Uterus (tissue), 2 donors: ENCODE measurements around the gene TEX2.

Source experiments
- POLR2A ChIP-seq, 2 donors: fragments of 450-650 bp; IDR thresholded peaks; one replicate each; pipeline ENCODE4 v1.6.1; 2016; ENCODE audit warnings: antibody characterized with exemption in 2 of 2, mild to moderate bottlenecking in 1 of 2, moderate library complexity in 1 of 2
- TF ChIP-seq, protein P1 (sequence below), 4 experiments: fragments of 200-600 bp in 2 of 4; fragments of 450-650 bp in 2 of 4; sonication (generic) in 2 of 4; IDR thresholded peaks; one replicate each; pipeline ENCODE4 v1.5.1; 2016 to 2019; ENCODE audit warnings: antibody characterized with exemption in 4 of 4, mild to moderate bottlenecking in 2 of 4, moderate library complexity in 1 of 4

DNA sequence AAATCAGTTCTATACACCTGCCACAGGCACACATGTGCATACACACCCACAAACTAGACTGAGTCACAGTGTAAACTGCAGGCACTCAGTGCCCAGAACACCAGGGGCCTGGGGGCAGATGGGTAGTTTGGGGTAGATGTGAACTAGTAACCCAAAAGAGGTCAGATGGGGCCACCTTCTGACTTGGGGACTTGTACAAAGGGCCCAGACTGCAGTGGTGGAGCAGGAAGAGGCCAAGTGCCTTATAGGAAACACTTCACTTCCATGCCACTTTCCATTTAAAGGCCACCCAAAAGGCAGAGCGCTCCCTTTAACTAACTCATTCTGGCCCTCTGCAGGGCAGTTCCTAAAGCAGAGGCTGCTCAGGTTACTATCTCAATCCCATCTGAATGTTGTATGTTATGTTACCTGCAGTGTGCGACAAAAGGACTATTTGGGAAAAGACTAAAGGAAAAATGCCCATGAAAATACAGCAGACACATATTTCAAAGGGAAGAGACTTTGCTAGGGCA is 105.3 kb downstream of the TEX2 start:
- TF ChIP-seq, protein P1, sequence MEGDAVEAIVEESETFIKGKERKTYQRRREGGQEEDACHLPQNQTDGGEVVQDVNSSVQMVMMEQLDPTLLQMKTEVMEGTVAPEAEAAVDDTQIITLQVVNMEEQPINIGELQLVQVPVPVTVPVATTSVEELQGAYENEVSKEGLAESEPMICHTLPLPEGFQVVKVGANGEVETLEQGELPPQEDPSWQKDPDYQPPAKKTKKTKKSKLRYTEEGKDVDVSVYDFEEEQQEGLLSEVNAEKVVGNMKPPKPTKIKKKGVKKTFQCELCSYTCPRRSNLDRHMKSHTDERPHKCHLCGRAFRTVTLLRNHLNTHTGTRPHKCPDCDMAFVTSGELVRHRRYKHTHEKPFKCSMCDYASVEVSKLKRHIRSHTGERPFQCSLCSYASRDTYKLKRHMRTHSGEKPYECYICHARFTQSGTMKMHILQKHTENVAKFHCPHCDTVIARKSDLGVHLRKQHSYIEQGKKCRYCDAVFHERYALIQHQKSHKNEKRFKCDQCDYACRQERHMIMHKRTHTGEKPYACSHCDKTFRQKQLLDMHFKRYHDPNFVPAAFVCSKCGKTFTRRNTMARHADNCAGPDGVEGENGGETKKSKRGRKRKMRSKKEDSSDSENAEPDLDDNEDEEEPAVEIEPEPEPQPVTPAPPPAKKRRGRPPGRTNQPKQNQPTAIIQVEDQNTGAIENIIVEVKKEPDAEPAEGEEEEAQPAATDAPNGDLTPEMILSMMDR (IDR thresholded peaks at IDR 0.05) = no peak
- TF ChIP-seq POLR2A (IDR thresholded peaks at IDR 0.05) = no peak
